Peyer's patch (tissue), 4 donors: ENCODE measurements around the gene NTF3.

Source experiments
- POLR2A ChIP-seq, 2 donors: fragments of 450-650 bp; IDR thresholded peaks; one replicate each; pipeline ENCODE4 v1.5.1; 2017; ENCODE audit warnings: antibody characterized with exemption in 2 of 2, mild to moderate bottlenecking in 2 of 2, moderate library complexity in 2 of 2
- TF ChIP-seq, protein P1 (sequence below), 6 experiments: fragments of 450-650 bp in 4 of 6; fragments of 200-600 bp in 2 of 6; sonication (generic) in 1 of 6; IDR thresholded peaks; one replicate each; pipeline ENCODE4 v1.5.1; 2017 to 2019; ENCODE audit warnings: antibody characterized with exemption in 6 of 6, mild to moderate bottlenecking in 3 of 6, moderate library complexity in 1 of 6

- TF ChIP-seq, protein P1, sequence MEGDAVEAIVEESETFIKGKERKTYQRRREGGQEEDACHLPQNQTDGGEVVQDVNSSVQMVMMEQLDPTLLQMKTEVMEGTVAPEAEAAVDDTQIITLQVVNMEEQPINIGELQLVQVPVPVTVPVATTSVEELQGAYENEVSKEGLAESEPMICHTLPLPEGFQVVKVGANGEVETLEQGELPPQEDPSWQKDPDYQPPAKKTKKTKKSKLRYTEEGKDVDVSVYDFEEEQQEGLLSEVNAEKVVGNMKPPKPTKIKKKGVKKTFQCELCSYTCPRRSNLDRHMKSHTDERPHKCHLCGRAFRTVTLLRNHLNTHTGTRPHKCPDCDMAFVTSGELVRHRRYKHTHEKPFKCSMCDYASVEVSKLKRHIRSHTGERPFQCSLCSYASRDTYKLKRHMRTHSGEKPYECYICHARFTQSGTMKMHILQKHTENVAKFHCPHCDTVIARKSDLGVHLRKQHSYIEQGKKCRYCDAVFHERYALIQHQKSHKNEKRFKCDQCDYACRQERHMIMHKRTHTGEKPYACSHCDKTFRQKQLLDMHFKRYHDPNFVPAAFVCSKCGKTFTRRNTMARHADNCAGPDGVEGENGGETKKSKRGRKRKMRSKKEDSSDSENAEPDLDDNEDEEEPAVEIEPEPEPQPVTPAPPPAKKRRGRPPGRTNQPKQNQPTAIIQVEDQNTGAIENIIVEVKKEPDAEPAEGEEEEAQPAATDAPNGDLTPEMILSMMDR (IDR thresholded peaks at IDR 0.05): no peak
- no peak for TF ChIP-seq POLR2A (IDR thresholded peaks at IDR 0.05)
Observed at GRCh38 chr12:5511256-5511643, 79.3 kb downstream of the NTF3 start.
